HG03571 (cell line): Measurements from ENCODE around the gene LOXHD1.

Source experiments
- ATAC-seq: cut with Tn5 transposase; IDR thresholded peaks from one replicate; pipeline ENCODE4 v1.9.1; 2021; ENCODE audit not compliant: unreplicated experiment

The LOXHD1 gene

GRCh38 chr18:46657115-46657955 is at the start of gene LOXHD1:
Gene LOXHD1 (minus strand): TSS chr18:46657220. CDS start chr18:46657033, 187 bp downstream.
- ATAC-seq: no peak

- ATAC-seq: no peak
Measured at GRCh38 chr18:46705521-46705920, 48.5 kb upstream of the LOXHD1 start.

GRCh38 chr18:46704816-46705215 is 47.8 kb upstream of the LOXHD1 start:
- ATAC-seq: no peak

GRCh38 chr18:46704189-46704588 is 47.2 kb upstream of the LOXHD1 start:
- ATAC-seq: no peak

GRCh38 chr18:46702471-46702870 is 45.5 kb upstream of the LOXHD1 start:
- no peak for ATAC-seq

- no peak for ATAC-seq
Measured at GRCh38 chr18:46700066-46700824, 43.2 kb upstream of the LOXHD1 start.

GRCh38 chr18:46696702-46697101 is 39.7 kb upstream of the LOXHD1 start:
- ATAC-seq: no peak

GRCh38 chr18:46696268-46696667 is 39.2 kb upstream of the LOXHD1 start:
- no peak for ATAC-seq

- no peak for ATAC-seq
Measured at GRCh38 chr18:46693996-46694395, 37.0 kb upstream of the LOXHD1 start.

- ATAC-seq: no peak
Measured at GRCh38 chr18:46688853-46689525, 32.0 kb upstream of the LOXHD1 start.

GRCh38 chr18:46686186-46686585 is 29.2 kb upstream of the LOXHD1 start:
- ATAC-seq: no peak

- ATAC-seq: no peak
Measured at GRCh38 chr18:46683252-46683651, 26.2 kb upstream of the LOXHD1 start.

GRCh38 chr18:46680784-46681695 is 24.0 kb upstream of the LOXHD1 start:
- ATAC-seq: no peak

- no peak for ATAC-seq
Measured at GRCh38 chr18:46679846-46680598, 23.0 kb upstream of the LOXHD1 start.

- ATAC-seq: no peak
Measured at GRCh38 chr18:46678785-46679399, 21.9 kb upstream of the LOXHD1 start.

- ATAC-seq: no peak
Measured at GRCh38 chr18:46678041-46678440, 21.0 kb upstream of the LOXHD1 start.

GRCh38 chr18:46677611-46678010 is 20.6 kb upstream of the LOXHD1 start:
- ATAC-seq: no peak

- no peak for ATAC-seq
Measured at GRCh38 chr18:46676182-46676835, 19.3 kb upstream of the LOXHD1 start.

- no peak for ATAC-seq
Measured at GRCh38 chr18:46675112-46675511, 18.1 kb upstream of the LOXHD1 start.
